Immature natural killer cell (primary cell): Measurements from ENCODE around the gene MYOM3. TPM values are rescaled to one million over a fixed set of nuclear protein-coding genes. Genes with fewer than 3 reads are reported as not detected.

ENCODE experiments used
- DNase-seq, 3 donors: peaks; one replicate each; pipeline ENCODE4 v3.0.0; 2022; ENCODE audit warnings: mixed read lengths in 1 of 3
- H3K27ac Mint-ChIP-seq, 6 donors: one replicate each; pipeline ENCODE4 v1.8.0; 2020; ENCODE audit warnings: mixed read lengths in 6 of 6, mild to moderate bottlenecking in 5 of 6, inconsistent platforms in 4 of 6, moderate library complexity in 3 of 6
- H3K27me3 Mint-ChIP-seq, 3 donors: one replicate each; pipeline ENCODE4 v1.8.0; 2020 to 2021; ENCODE audit warnings: low read depth in 3 of 3, mild to moderate bottlenecking in 3 of 3, mixed read lengths in 3 of 3, moderate library complexity in 3 of 3, inconsistent platforms in 1 of 3
- H3K36me3 Mint-ChIP-seq, 3 donors: one replicate each; pipeline ENCODE4 v1.8.0; 2020; ENCODE audit warnings: mixed read lengths in 3 of 3, inconsistent platforms in 2 of 3, mild to moderate bottlenecking in 2 of 3
- H3K4me1 Mint-ChIP-seq, 2 donors: one replicate each; pipeline ENCODE4 v1.8.0; 2020; ENCODE audit warnings: inconsistent platforms in 2 of 2, mild to moderate bottlenecking in 2 of 2, mixed read lengths in 2 of 2, moderate library complexity in 1 of 2
- H3K4me3 Mint-ChIP-seq, 5 donors: one replicate each; pipeline ENCODE4 v1.8.0; 2020; ENCODE audit warnings: mild to moderate bottlenecking in 5 of 5, mixed read lengths in 5 of 5, inconsistent platforms in 3 of 5, moderate library complexity in 3 of 5
- H3K9me3 Mint-ChIP-seq, 6 donors: one replicate each; pipeline ENCODE4 v1.8.0; 2020; ENCODE audit warnings: mild to moderate bottlenecking in 6 of 6, mixed read lengths in 6 of 6, inconsistent platforms in 4 of 6, moderate library complexity in 3 of 6
- polyA plus RNA-seq, 3 donors: library from polyadenylated mRNA; unstranded; fragments of 300-500 nt; fragmentation: Illumina TruSeq; gene quantifications; one replicate each; pipeline ENCODE4 v1.2.3, GENCODE V29; 2021

Gene MYOM3
- polyA plus RNA-seq, 3 donors from 2014 or later: not detected

DNA sequence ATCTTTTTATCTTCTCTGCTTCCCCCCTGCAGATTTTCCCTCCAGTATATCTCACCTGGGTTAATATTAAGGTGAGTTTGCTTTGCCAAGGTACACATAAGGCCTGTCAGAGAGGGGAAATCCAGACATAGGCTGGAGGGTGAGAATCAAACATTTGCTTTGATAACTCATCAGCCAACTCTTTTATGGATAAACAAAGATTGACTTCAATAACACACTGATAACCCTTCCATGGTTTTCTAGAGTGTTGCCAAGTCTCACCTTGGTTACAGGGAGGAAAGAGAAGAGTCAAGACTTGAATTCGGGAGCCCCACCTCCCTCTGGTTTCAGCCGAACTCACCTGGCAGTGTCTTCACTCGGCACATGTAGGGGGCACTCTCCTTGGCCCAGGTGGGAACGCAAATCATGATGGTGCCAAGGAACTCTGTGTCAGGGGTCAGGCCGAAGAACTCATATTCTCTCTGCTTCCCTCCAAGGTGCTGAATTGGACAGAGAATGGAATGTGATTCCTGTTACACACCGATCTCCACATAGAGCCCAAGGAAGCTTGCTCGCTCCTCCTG is 15.9 kb upstream of the MYOM3 start:
- peaks cover 0 to 10% (median 3%) of the 10 kb centered on the region in 6 donors for H3K9me3 Mint-ChIP-seq
- peaks cover 0 to 5% (median 2%) of the 10 kb centered on the region in 3 donors for H3K27me3 Mint-ChIP-seq
- H3K4me1 Mint-ChIP-seq: no peaks in the 10 kb centered on the region
- H3K27ac Mint-ChIP-seq: no peak overlapping the region
- DNase-seq: no peak
- no peak overlapping the region for H3K4me3 Mint-ChIP-seq
- no peaks in the 10 kb centered on the region for H3K36me3 Mint-ChIP-seq

- H3K4me3 Mint-ChIP-seq: no peak overlapping the region
- H3K4me1 Mint-ChIP-seq: no peaks in the 10 kb centered on the region
- H3K27ac Mint-ChIP-seq: no peak overlapping the region
- peaks cover 0 to 10% (median 3%) of the 10 kb centered on the region in 6 donors for H3K9me3 Mint-ChIP-seq
- peaks cover 0 to 2% (median 0%) of the 10 kb centered on the region in 3 donors for H3K27me3 Mint-ChIP-seq
- no peaks in the 10 kb centered on the region for H3K36me3 Mint-ChIP-seq
- no peak for DNase-seq
Observed at GRCh38 chr1:24127134-24127800, 15.3 kb upstream of the MYOM3 start.

DNA sequence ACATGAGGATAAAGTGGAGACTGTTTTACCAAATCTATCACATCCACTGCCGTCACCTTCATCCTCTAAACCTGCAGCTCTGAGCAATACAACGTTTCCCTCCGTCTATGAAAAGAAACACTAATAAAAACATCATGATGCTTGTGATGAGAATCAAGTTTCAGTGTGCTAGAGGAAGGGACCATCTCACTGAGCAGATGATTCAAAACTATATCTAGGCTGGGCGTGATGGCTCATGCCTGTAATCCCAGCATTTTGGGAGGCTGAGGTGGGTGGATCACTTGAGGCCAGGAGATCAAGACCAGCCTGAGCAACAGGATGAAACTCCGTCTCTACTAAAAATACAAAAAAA is 14.7 kb upstream of the MYOM3 start:
- H3K9me3 Mint-ChIP-seq: peaks cover 0 to 10% (median 3%) of the 10 kb centered on the region in 6 donors
- H3K36me3 Mint-ChIP-seq: no peaks in the 10 kb centered on the region
- H3K4me3 Mint-ChIP-seq: no peak overlapping the region
- H3K27me3 Mint-ChIP-seq: peaks cover 0 to 2% (median 0%) of the 10 kb centered on the region in 3 donors
- DNase-seq: no peak
- H3K4me1 Mint-ChIP-seq: no peaks in the 10 kb centered on the region
- no peak overlapping the region for H3K27ac Mint-ChIP-seq

- Mint-ChIP-seq H3K27me3 (peaks cover 0 to 2% (median 0%) of the 10 kb centered on the region in 3 donors), H3K4me3 (no peak overlapping the region), H3K27ac (no peak overlapping the region), H3K9me3 (peaks cover 0 to 10% (median 3%) of the 10 kb centered on the region in 6 donors), H3K4me1 (no peaks in the 10 kb centered on the region), H3K36me3 (no peaks in the 10 kb centered on the region)
- DNase-seq: no peak
Observed at GRCh38 chr1:24126018-24126671, 14.2 kb upstream of the MYOM3 start.

- H3K4me1 Mint-ChIP-seq: no peaks in the 10 kb centered on the region
- peaks cover 0 to 2% (median 0%) of the 10 kb centered on the region in 3 donors for H3K27me3 Mint-ChIP-seq
- no peaks in the 10 kb centered on the region for H3K36me3 Mint-ChIP-seq
- peaks cover 0 to 5% (median 3%) of the 10 kb centered on the region in 6 donors for H3K9me3 Mint-ChIP-seq
- H3K27ac Mint-ChIP-seq: no peak overlapping the region
- no peak overlapping the region for H3K4me3 Mint-ChIP-seq
- DNase-seq: no peak
Observed at GRCh38 chr1:24125456-24125855, 13.5 kb upstream of the MYOM3 start.

DNA sequence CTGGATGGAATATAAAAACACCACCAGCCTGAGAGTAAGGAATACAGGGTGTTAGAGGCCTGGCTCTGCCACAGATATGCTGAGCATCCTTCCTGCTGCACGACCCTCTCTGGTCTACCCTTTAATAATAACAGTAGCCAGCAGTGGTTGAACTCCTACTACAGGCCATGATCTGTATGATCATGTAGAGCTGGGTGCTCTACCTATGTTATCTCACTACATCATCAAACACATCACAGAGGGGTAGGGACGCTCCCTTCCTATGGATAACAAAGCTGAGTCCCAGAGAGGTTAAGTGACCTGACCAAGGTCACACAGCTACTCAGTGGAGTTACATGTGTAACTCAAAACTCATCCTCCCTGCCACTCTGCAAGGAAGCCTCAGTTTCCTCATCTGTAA is 13.0 kb upstream of the MYOM3 start:
- Mint-ChIP-seq H3K9me3 (peaks cover 0 to 3% (median under 1%) of the 10 kb centered on the region in 6 donors), H3K36me3 (no peaks in the 10 kb centered on the region), H3K27ac (no peak overlapping the region), H3K4me1 (no peaks in the 10 kb centered on the region), H3K27me3 (peaks cover 0 to 2% (median 0%) of the 10 kb centered on the region in 3 donors), H3K4me3 (no peak overlapping the region)
- no peak for DNase-seq

DNA sequence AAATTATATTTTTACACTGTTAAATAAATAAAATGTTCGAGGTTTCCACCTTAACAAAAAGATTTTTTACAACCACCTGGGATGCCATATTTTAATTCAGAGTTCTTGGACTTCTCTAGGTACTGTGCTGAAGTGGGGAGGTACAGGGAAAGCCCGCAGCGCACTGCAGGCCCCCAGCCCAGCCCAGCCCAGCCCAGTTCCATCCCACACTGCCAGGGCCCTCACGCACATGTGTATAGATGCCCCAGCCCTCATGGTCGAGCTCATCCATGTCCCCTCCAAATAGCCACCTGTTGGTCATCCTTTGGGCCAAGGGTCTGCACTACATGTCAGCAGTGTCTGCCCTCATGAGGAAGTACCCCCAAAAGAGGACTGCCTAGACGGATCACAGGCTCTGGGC is 11.7 kb upstream of the MYOM3 start:
- H3K4me1 Mint-ChIP-seq: no peaks in the 10 kb centered on the region
- peaks cover 0 to 2% (median 0%) of the 10 kb centered on the region in 3 donors for H3K27me3 Mint-ChIP-seq
- no peaks in the 10 kb centered on the region for H3K9me3 Mint-ChIP-seq
- no peak for DNase-seq
- no peak overlapping the region for H3K27ac Mint-ChIP-seq
- no peaks in the 10 kb centered on the region for H3K36me3 Mint-ChIP-seq
- H3K4me3 Mint-ChIP-seq: no peak overlapping the region

DNA sequence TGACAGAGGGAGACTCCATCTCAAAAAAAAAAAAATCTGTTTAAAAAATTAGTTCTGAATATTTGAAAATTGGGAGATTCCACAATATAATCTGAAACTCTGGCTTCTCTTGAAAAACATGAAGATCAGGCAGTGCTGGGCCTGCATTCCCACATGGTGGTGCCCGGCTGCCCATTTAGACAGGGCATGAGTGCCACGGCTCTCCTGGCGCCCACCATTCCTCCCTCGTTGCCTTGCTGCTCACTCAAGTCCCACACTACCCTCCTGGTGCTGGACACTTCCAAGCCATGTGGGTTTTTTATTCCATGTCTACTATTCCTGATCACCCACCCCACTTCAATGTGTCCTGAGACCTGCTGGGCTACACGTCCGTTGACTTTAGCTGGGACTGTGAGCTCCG is 10.8 kb upstream of the MYOM3 start:
- Mint-ChIP-seq H3K27me3 (peaks cover 0 to 2% (median 0%) of the 10 kb centered on the region in 3 donors), H3K9me3 (no peaks in the 10 kb centered on the region), H3K4me1 (no peaks in the 10 kb centered on the region), H3K36me3 (no peaks in the 10 kb centered on the region), H3K4me3 (no peak overlapping the region), H3K27ac (no peak overlapping the region)
- DNase-seq: no peak

DNA sequence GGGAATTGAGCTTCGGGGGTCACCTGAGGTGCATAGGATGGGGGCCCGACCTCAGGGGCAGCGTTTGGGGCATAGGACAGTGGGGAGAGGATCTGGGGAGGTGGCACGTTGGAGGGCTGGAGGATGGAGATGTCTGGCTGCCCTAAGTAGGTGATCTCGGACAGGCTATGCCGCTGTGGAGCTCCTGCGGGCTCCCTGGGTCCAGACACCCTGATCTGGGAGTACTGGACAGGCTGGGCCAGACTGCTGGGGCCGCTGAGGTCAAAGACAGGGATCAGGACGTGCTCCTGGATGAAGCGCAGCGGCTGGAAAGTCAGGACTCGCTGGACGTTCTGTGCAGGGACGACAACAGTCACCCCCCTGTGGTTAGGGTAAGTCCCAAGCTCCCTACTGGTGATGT is 9.5 kb upstream of the MYOM3 start:
- no peak for DNase-seq
- Mint-ChIP-seq H3K4me3 (no peak overlapping the region), H3K36me3 (no peaks in the 10 kb centered on the region), H3K4me1 (no peaks in the 10 kb centered on the region), H3K27me3 (peaks cover 0 to 4% (median 0%) of the 10 kb centered on the region in 3 donors), H3K27ac (no peak overlapping the region), H3K9me3 (no peaks in the 10 kb centered on the region)

- Mint-ChIP-seq H3K27me3 (peaks cover 0 to 4% (median 0%) of the 10 kb centered on the region in 3 donors), H3K9me3 (no peaks in the 10 kb centered on the region), H3K4me1 (no peaks in the 10 kb centered on the region), H3K36me3 (no peaks in the 10 kb centered on the region), H3K27ac (no peak overlapping the region), H3K4me3 (no peak overlapping the region)
- no peak for DNase-seq
Observed at GRCh38 chr1:24120965-24121364, 9.0 kb upstream of the MYOM3 start.

DNA sequence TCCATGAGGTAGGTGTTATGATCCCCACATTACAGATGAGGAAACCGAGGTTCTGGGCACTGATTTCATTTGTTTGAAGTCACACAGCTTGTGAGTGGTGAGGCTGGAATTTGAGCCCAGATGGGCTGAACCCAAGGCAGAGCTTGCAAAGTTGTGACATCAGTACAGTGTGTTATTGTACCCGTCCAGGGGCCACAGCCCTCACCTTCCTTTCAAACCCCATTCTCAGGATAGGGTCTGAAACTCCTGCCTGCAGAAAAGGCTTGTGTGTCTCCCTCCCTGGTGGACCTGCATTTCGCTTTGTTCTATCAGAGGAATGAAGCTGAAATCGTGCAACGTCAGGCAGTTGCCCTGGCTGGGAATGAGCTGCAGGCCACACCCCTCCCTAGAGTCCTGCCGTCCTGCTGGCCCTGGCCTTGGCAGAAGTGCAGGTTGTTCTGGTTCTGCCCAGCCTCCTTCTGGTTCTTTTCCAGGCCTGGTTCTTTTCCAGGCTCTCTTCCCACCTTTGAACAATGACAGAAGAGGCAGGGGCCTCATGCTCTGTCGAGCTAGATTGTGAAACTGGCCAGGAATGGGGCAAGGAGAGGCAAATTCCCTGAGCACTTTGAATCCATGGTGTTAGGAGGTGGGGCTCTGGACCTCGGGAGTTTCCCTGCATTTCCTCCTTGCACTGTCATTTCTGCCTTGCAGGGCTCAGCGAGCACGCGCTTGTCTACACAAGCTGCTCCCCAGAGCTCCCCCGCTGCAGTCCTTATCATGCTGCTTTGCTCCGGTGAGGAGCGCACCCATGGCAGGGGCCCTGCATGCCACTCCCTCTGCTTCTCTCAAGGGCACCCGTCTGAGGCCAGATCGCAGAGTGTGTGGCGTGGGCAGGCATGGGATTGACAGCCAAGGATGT is 8.2 kb upstream of the MYOM3 start:
- Mint-ChIP-seq H3K36me3 (no peaks in the 10 kb centered on the region), H3K27me3 (peaks cover 0 to 4% (median 3%) of the 10 kb centered on the region in 3 donors), H3K9me3 (no peaks in the 10 kb centered on the region), H3K4me1 (no peaks in the 10 kb centered on the region), H3K27ac (no peak overlapping the region), H3K4me3 (no peak overlapping the region)
- DNase-seq: no peak

GRCh38 chr1:24119489-24119858 is 7.5 kb upstream of the MYOM3 start:
- DNase-seq: no peak
- no peaks in the 10 kb centered on the region for H3K9me3 Mint-ChIP-seq
- H3K4me1 Mint-ChIP-seq: no peaks in the 10 kb centered on the region
- peaks cover 0 to 4% (median 3%) of the 10 kb centered on the region in 3 donors for H3K27me3 Mint-ChIP-seq
- no peaks in the 10 kb centered on the region for H3K36me3 Mint-ChIP-seq
- H3K27ac Mint-ChIP-seq: no peak overlapping the region
- no peak overlapping the region for H3K4me3 Mint-ChIP-seq

GRCh38 chr1:24118410-24119242 is 6.7 kb upstream of the MYOM3 start:
- peaks cover 0 to 3% (median 2%) of the 10 kb centered on the region in 3 donors for H3K27me3 Mint-ChIP-seq
- H3K4me1 Mint-ChIP-seq: no peaks in the 10 kb centered on the region
- H3K27ac Mint-ChIP-seq: no peak overlapping the region
- DNase-seq: no peak
- no peaks in the 10 kb centered on the region for H3K36me3 Mint-ChIP-seq
- no peak overlapping the region for H3K4me3 Mint-ChIP-seq
- no peaks in the 10 kb centered on the region for H3K9me3 Mint-ChIP-seq
